HG03575 (cell line): ENCODE measurements around the gene CRIP3.

Experiments used
- ATAC-seq: cut with Tn5 transposase; IDR thresholded peaks from one replicate; pipeline ENCODE4 v1.9.1; 2021; ENCODE audit not compliant: unreplicated experiment, insufficient number of reproducible peaks, low FRiP score; ENCODE audit errors: extremely low read depth

The CRIP3 gene

DNA sequence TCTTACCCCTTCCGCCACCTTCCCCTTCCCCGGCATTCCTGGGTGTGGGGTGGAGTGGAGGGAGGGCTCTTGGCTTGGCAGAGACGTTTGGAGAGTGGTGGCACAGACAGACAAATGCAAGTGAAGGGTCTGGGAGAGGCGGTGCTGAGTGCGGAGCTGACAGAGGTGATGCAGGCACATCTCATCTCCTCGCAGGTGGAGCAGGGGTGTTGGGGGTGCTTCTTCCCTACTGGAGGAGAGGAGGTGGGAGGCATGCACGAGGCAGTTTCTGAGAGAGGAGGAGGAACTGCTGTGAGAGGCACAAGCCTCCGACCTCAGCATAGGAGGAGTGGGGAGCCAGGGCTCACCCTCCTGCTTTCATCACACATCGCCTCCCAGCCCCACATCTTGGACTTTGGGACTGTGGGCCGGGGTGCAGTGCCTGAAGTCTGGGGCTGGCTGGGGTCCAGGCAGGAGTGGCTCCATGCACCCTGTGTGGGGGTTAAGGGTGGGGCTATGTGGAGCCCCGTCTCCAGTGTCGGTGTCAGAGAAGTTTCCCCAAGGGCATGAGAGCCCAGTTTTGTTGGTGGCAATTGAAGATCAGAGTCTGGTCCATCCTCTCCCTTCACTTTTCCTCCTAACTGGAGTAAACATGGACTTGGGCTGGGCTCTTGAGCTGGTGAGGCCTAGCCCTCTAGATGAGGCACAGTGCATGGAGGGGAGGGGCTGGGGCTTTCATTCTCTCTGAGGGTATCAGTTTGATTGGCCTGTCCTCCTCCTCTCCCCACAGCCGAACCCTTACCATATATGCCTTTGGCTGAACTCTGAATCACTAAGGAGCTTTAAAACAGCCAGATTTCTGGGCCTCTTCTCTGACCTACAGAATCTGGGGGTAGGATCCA, 30.7 kb downstream of the CRIP3 start:
- no peak for ATAC-seq

DNA sequence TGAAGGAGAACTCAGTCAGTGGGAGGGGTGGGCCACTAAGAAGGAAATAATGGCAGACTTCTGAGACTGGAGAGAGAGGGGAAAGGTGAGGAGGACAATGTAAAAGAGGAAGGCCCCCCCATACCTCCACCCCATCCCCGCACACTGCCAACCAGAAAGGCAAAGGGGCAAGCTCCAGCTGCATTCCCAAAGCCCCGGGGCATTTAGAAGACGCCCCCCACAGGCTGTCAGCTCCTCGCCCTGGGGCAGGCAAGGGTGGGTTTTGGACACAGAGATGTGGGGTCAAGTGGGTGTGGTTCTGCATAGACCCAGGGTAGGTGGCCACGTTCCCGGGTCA, 31.4 kb downstream of the CRIP3 start:
- ATAC-seq, result no peak

DNA sequence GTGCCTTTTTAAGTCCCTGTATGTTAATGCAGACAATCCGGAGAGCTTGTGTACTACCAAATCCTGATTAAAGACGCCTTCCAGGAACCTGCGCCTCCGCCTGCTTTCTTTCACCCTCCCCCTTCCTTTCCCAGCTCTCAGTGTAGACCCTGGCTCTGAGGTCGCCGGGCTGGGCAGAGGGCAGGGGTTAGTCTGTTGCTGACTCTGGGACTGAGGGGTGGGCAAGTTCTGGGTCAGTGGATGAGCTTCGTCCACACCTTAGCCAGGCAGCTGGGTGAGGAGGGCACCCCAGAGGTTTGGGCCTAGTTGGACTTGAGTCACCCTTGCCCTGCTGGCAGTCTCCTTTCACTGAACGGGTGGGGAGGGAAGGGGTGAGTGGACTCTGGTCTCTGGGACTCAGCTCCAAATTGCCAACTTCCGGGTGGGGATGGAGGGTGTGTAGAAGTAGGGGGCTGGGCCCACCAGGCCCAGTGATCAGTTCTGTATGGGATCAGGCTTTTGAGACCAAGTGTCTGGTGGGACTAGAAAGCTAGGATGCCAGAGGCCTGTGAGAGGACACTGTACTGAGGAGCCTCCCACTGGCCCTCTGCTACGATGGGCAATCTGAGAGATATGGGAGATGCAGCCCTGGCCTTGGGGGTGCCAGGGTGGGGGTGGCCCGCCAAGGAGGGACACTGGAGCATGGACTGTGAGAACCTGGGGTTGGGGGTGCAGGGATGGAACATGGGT, 31.9 kb downstream of the CRIP3 start:
- no peak for ATAC-seq

DNA sequence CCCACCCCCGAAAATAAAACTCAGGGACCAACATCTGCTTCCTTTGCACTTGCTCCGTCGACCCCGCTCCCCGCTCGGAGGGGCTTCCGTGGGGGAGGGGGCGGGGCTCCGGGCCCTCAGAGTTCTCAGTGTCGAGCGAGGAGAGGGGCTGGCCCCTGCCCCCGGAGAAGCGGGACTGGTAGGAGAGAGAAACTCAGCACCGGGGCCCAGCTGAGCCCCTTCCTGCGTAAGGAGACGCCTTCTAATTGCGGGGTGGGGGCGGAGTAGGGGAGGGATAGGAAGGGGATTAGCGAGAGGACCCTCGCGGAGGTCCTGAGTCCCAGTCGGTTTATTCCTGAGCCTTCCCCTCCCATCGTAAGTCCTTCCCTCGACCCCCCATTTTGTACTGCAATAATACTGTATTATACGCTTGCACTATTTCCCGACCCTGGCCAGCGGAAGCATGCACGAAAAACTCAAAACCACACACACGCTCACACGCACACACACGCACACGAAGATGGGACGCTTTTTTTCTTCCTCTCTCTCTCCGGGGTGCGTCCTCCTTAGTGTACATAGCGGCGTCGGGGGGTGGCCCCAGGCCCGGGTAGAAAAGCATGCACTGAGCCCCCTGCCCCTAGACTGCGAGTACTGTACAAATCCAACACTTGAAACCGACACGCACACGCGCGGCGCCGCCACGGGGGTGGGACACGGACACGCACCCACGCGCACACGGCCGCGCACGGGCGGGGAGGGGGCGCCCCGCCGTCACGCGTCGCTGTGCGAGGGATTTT, 32.6 kb downstream of the CRIP3 start:
- ATAC-seq, result no peak

DNA sequence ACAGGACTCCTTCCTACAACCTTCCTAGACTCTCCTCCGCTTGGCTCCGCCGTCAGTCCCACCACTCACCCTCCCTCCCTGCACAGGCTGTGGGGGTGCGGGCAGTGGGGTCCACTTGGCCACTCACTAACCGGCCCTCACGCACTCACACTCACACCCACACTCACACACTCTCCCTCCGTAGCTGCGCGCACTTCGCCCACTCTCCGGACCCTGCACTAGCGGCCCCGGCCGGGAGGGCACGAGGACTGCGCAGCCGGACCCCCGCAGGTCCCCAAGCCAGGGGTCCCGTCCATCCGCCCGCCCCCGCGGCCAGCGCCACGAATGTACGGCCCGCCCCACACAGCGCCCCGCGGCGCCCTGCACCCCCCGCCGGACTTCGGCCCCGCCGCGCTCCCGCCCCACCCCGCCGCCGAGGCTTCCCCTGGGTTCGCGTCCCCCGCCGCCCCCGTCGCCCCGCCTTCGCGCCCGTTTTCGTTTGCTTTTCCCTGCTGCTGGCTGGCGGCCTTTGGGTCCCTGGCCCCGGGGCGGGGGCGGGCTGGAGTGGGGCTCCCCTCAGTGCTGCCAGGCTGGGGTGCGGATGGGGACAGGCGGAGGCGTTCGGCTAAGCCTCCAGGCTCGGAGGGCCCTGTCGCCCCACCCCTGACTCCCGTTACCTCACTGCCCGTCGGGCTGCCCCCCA, 33.6 kb downstream of the CRIP3 start:
- no peak for ATAC-seq

DNA sequence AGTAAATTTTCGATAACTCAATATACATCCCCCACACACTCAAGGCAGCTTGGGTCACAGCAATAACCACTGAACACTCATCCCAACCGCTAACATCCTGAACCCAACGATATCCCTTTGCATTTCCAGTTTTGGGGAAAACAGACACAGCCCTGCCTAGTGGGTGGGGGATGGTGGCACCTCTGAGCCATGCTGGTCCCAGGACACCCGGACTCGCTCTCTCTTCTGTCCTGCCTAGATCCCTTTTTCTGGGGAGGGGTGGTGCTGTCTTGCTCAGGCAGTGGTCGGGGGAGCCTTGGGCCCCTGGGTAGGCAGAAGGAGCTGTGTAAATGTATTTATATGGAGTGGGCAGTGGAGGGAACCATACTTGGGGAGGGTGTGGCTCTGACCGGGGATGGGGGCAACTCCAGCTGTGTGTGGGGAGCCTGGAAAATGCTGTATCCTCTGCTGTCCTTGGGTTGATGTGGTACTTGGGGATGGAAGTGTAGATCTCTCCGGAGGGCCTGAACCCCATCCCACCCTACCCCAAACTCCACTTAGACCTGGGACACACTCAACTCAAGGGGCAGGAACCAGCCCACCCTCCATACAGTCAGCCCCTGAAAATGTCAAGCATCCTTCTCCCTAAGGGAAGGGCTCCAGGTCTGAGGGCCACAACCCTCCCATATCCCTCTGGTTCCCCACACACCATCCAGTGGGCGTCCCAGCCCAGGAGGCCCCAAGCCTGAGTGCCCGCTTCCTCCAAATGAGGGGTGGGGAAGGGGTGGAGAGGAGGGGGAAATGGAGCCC, 34.3 kb downstream of the CRIP3 start:
- no peak for ATAC-seq

DNA sequence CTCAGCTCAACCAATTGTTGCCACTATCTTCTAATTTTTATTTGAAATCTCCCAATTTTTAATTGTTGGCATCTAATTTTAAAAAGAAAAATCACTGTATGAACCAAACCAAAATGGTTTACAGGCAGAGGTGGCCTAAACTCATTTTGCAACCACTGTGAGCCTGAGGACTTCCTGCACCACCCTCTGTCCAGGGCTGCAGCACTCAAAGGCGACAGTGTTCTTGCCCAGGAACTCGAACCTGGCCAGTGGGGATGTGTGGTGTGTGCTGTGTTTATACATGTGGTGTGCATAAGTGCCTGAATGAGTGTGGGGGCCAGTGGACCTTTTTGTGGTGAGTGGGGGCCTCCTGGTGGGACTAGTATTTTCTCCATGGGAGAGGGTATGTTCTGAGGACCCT, 34.9 kb downstream of the CRIP3 start:
- ATAC-seq, result no peak

DNA sequence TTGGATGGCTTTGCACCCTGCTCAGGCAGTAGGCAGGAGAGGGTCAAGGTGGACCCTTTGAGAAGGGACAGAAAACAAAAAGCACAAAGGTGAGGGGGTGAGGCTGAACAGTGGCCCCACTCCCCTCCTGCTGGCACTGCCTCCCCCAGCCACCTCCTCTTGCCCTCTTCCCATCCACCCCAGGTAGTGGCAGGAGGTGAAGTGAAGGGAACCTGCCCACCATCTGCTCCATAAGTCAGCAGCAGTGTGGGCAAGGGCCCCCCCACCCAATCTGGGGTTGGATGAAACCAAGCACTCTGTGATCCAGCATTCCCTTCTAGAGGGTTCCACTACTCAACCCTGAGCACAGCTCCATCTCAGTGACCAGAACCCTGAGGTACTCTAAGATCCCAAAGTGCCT, 36.7 kb downstream of the CRIP3 start:
- no peak for ATAC-seq

DNA sequence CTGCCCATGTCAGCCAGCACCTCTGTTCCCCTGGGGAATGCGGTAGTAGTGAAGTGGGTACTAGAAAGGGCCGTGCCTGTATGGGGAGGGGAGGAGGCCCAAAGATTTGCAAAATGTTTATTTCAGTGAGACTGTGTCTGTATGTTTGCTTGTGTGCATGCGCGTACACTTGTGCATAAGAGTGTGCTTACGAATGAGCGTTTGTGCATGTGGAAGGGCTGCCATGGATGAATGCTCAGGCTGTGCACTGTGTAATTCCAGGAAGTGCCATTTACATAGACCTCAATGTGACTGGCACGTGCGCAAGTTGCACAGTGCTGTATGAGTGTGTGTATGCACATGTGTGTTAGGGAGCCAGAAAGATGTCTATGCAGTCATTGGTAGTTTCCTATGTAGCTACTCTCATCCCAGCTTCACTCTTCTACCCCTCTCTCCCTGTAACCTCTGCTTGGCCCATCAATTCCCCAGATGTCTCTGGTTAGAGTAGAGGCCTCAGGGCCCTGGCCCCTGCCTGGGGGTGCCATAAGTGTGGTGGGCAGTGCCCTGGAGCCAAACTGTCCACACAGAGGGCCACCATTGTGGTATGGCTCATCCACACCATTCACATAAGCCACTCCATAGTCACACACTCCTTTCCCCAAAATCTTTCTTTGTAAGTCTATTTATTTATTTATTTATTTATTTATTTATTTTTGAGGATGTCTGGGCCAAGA, 37.4 kb downstream of the CRIP3 start:
- no peak for ATAC-seq

DNA sequence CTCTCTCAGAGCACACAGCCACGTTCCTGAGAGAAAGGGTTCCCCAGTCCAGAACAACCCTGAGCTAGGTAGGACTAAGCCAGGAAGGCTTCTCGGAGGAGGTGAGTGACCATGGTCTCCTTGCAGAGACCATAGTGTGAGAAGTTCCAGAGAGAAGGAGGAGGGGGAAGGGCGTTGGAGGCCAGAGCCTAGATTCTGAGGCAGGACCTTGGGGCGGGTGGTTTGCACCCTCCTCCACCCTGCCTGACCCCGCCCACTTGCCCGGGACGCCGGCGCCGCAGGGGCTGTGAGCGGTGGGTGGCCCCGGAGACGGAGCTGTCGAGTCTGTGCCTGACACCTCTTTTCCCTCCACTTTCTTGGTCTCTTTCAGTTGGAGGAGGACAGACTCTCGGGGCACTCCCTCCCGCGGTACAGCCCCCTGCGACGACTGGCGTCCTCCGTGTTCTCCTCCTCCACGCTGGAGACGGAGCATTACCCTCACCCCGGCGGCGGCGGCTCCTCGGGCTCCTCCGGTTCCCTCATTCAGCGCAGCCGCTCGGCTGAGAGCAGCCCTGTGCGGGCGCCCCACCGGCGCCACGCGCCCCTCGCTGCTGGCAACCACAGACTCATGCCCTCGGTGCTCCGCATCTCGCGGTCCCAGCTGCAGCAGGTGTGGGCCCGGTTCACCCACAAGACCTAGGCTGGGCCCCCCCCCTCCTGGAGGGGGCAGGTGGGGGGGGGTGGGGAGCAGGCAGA, 39.2 kb downstream of the CRIP3 start:
- ATAC-seq, result no peak

DNA sequence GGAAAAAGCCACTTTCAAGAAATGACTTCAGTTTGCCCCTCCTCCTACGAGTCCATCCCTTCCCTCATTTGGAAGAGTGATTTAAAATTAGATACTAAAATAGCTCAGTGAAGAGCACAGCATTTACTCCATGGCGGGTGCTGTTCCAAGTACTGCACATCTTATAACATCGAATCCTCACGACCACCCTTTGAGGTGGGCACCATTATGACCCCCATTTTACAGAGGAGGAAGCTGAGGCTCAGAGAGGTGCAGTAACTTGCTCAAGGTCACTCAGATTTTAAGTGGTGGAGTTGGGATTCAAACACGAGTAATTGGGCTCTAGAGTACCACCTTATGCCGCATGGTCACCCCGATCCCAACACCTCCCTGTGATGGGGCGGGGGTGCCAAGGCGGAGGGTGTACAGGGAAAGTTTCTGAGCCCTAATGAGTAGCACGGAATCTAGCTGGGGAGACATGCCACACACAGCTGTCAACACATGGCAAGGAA, 39.8 kb downstream of the CRIP3 start:
- ATAC-seq, result no peak

DNA sequence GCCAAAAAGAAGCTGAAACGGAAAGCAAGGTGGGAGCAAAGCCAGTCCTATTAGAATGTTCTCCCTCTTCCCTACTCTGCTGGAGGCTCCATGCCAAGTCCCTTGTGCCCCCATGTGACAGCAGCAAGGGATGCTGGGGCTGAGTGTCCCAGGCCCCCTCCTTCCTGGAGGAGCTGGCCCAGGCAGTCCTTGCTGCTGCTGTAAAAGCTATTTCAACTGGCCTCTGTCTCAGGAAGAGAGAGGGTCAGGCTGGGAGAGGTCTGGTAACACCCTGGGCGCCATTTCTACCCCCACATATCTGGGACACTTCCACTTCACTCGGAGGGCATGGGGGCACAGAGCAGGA, 40.3 kb downstream of the CRIP3 start:
- no peak for ATAC-seq

DNA sequence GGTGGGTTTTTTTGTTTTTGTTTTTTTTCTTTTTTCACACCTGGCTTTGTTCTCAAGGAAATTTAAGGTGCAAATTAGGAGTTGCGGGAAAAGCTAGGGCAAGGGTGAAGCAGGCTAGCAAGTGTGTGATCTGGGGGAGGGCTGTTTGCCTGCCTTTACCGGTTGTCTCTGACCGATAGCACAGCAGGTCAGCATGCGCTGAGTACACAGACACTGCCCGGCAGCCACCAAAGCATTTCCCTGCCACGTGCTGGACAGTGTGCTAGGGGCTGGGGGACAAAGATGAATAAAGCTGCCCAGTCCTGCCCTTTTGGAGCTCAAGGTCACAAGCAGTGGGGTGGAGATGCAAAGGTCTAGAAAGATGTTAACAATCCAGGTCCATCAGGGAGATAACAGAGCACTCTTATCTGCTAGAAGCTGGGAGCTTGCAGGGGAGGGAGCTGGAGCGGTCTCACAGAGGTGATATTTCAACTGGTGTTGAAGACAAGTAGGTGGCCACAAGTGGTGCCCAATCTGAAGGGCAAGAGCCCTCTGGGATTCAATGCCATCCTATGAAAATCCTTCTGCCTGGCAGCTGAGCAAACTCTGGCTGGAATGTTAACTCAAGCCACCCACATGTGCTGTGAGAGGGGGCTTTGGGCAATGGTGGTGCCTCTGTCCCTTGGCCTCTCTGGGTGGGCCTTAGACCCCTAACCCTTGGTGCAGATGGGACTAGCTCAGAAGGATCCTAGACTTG, 40.8 kb downstream of the CRIP3 start:
- ATAC-seq, result no peak

DNA sequence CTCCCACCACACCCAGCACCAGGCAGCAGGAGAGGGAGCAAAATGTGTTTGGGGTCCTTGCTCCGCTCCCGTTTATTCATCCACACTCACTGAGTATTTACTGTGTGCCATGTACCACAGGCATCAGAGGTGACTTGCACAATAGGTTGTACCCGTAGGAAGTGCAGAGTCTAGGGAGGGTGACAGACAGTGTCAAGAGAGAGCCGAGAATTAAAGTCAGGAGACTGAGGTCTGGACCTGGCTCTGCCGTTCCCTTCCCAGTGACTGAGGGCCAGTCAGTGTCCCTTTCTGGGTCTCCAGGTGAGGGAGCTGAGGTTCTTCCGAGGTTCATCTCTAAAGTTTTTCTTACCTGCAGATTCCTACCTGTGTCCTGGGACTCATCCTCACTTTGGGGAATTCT, 43.1 kb downstream of the CRIP3 start:
- ATAC-seq, result no peak

DNA sequence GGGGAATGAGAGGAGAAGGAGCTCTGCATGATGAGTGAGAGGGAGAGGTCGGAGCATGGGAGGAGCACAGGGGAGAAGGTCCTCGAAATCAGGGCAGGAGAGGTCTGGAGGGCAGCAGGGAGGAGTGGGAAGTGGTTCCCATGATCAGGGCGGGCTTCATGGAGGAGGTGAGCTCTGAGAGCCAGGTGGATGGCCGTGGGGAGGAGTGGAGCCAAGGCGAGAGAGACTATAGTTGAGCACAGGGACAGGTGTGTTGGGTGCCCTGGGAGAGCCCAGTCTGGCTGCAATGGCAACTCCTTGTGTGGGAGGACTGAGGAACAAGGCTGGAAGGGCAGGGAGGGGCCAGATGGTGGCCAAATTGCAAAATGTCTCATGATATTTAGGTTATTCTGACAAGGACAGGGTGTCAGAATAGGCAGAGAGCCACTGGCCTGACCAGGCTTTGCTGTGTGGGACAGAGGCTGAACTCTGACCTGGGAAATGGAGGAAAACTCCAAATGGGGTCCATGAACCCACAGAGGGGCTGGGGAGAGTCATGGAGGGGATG, 44.0 kb downstream of the CRIP3 start:
- ATAC-seq, result no peak

DNA sequence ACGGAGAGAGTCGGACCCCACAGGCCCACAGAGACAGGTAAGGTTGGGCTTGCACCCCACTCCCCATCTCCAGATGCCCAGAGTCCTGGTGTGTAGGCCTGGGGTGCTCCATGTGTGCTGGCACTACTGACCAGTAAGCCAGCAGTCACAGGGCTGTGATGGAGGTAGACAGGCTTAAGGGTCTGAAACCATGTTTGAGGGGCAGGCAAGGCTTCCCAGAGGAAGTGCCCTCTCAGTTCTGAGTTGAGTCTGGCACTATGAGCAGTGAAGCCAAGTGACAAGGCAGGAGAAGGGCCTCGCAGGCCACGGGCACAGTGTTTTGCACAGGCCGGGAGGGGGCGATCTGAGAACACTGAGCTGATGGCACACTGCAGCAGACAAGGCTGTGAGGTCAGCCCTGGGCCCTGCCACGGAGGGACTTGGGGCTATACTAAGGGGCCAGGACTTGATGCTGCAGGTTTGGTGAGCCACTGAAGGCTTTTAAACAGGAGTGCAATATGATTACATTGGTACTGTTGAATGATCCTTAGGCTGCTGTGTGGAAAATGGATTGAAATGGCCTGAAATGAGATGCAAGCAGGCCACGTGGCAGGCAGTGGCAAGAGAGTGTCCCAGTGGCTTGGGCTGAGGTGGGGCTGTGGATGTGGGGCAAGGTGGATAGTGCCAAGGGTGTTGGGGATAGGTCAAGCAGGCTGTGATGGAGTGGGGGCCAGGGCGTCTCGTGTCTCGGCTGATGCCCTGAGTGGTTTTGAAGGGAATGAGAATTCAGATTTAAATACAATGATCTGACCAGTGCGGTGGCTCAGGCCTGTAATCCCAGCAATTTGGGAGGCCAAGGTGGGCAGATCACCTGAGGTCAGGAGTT, 45.1 kb downstream of the CRIP3 start:
- no peak for ATAC-seq
